WTC11 (cell line): ENCODE results near the gene ARHGAP35. TPM values are rescaled to one million over a fixed set of nuclear protein-coding genes. Genes with fewer than 3 reads are reported as not detected.

Experiments
- ATAC-seq: fragments of 200-7000 bp; cut with Tn5 transposase; 2 replicates; pipeline ENCODE4 v1.10.0; 2021; ENCODE audit warnings: mild to moderate bottlenecking, moderate library complexity
- Bru-seq: library from RNA; stranded (reverse); fragments of 400-500 nt; gene quantifications from one replicate; lab custom pipeline; 2021; lab: Mats Ljungman, UMichigan
- CTCF ChIA-PET: fragments of 300-600 bp; sonication (Branson Sonifier 250); formaldehyde crosslinking; loops from one replicate; lab custom pipeline; 2021; ENCODE audit warnings: antibody characterized with exemption; lab: Charles Lee
- POLR2A ChIA-PET: fragments of 350-600 bp; sonication (Branson Sonifier 250); formaldehyde crosslinking; loops from one replicate; lab custom pipeline; 2021; ENCODE audit warnings: antibody characterized with exemption; lab: Charles Lee
- DNase-seq: peaks from one replicate; pipeline ENCODE4 v3.0.0; 2021; ENCODE audit warnings: low spot score
- H3K27ac Mint-ChIP-seq: 2 replicates; pipeline ENCODE4 v1.8.0; 2021; ENCODE audit warnings: mixed read lengths
- H3K27me3 Mint-ChIP-seq: 2 replicates; pipeline ENCODE4 v1.8.0; 2021; ENCODE audit warnings: low read depth, mild to moderate bottlenecking, moderate library complexity, mixed read lengths
- H3K36me3 Mint-ChIP-seq: 2 replicates; pipeline ENCODE4 v1.8.0; 2021; ENCODE audit warnings: mixed read lengths
- H3K4me1 Mint-ChIP-seq: 2 replicates; pipeline ENCODE4 v1.8.0; 2022; ENCODE audit warnings: mixed read lengths
- H3K4me3 Mint-ChIP-seq: 2 replicates; pipeline ENCODE4 v1.8.0; 2021; ENCODE audit warnings: mild to moderate bottlenecking, moderate library complexity, mixed read lengths
- H3K9me3 Mint-ChIP-seq: 2 replicates; pipeline ENCODE4 v1.8.0; 2021; ENCODE audit warnings: mixed read lengths
- ELF4 ChIP-seq: sonication (generic); formaldehyde crosslinking; IDR thresholded peaks from 2 replicates; pipeline ENCODE4 v1.8.1; 2022; ENCODE audit warnings: low read depth, mild to moderate bottlenecking, moderate library complexity, missing genetic modification reagents
- HMGXB4 ChIP-seq: sonication (generic); formaldehyde crosslinking; IDR thresholded peaks from 2 replicates; pipeline ENCODE4 v1.8.1; 2023; ENCODE audit warnings: mild to moderate bottlenecking, moderate library complexity, missing genetic modification reagents
- JAZF1 ChIP-seq: fragments of 250-450 bp; sonication (Bioruptor Pico); IDR thresholded peaks from 2 replicates; pipeline ENCODE4 v1.9.0; 2021; ENCODE audit warnings: moderate library complexity, mild to moderate bottlenecking, inconsistent platforms
- JUN ChIP-seq: sonication (generic); formaldehyde crosslinking; IDR thresholded peaks from 2 replicates; pipeline ENCODE4 v1.8.0; 2023; ENCODE audit warnings: mild to moderate bottlenecking, missing genetic modification reagents
- NR2C2 ChIP-seq: sonication (generic); formaldehyde crosslinking; IDR thresholded peaks from 2 replicates; pipeline ENCODE4 v1.8.0; 2022; ENCODE audit warnings: mild to moderate bottlenecking, missing genetic modification reagents
- RORB ChIP-seq: fragments of 250-450 bp; sonication (Bioruptor Pico); IDR thresholded peaks from 2 replicates; pipeline ENCODE4 v1.9.0; 2021; ENCODE audit warnings: mild to moderate bottlenecking
- SMAD3 ChIP-seq: sonication (generic); formaldehyde crosslinking; IDR thresholded peaks from 2 replicates; pipeline ENCODE4 v1.8.0; 2022; ENCODE audit warnings: missing genetic modification reagents, mild to moderate bottlenecking, borderline replicate concordance
- TCF7 ChIP-seq: sonication (generic); formaldehyde crosslinking; IDR thresholded peaks from 2 replicates; pipeline ENCODE4 v1.8.0; 2022; ENCODE audit warnings: mild to moderate bottlenecking, low read depth, missing genetic modification reagents, moderate library complexity
- TP53 ChIP-seq: sonication (generic); formaldehyde crosslinking; IDR thresholded peaks from 2 replicates; pipeline ENCODE4 v1.8.1; 2023; ENCODE audit warnings: mild to moderate bottlenecking, missing genetic modification reagents
- ZMAT4 ChIP-seq: fragments of 250-450 bp; sonication (Bioruptor Pico); IDR thresholded peaks from 2 replicates; pipeline ENCODE4 v1.9.0; 2021; ENCODE audit warnings: mild to moderate bottlenecking
- ZNF232 ChIP-seq: sonication (generic); formaldehyde crosslinking; IDR thresholded peaks from 2 replicates; pipeline ENCODE4 v1.8.0; 2022; ENCODE audit warnings: mild to moderate bottlenecking, missing genetic modification reagents
- ZNF263 ChIP-seq: sonication (generic); formaldehyde crosslinking; IDR thresholded peaks from 2 replicates; pipeline ENCODE4 v1.8.1; 2022; ENCODE audit warnings: low read depth, mild to moderate bottlenecking, moderate library complexity, missing genetic modification reagents
- long read RNA-seq, 3 experiments: library from RNA in 1 of 3; library from capped mRNA in 1 of 3; library from polyadenylated mRNA in 1 of 3; unstranded in 2 of 3; stranded (forward) in 1 of 3; transcript quantifications; one replicate each; pipeline ENCODE4 v2.0.0, GENCODE V29; 2021
- total RNA-seq: library from RNA; stranded (reverse); gene quantifications from 3 replicates; pipeline ENCODE4 v1.2.3, GENCODE V29; 2021

The ARHGAP35 gene
- total RNA-seq (47.2 to 56.3 TPM (median 47.3 TPM) in 3 replicates), Bru-seq, nascent RNA (percentile 73 among the genes with signal in this experiment)
- long read RNA-seq, experiment 1, full-length matches to known transcripts = 35 of 135 reads
- long read RNA-seq, experiment 1, partial matches to known transcripts = 56 of 135 reads
- long read RNA-seq, experiment 1, other reads (novel, unspliced or antisense) = 44 of 135 reads
- long read RNA-seq, experiment 2, full-length matches to known transcripts = 14 of 58 reads
- long read RNA-seq, experiment 2, partial matches to known transcripts = 36 of 58 reads
- long read RNA-seq, experiment 2, other reads (novel, unspliced or antisense) = 8 of 58 reads
- long read RNA-seq, experiment 3 = 0 reads

DNA sequence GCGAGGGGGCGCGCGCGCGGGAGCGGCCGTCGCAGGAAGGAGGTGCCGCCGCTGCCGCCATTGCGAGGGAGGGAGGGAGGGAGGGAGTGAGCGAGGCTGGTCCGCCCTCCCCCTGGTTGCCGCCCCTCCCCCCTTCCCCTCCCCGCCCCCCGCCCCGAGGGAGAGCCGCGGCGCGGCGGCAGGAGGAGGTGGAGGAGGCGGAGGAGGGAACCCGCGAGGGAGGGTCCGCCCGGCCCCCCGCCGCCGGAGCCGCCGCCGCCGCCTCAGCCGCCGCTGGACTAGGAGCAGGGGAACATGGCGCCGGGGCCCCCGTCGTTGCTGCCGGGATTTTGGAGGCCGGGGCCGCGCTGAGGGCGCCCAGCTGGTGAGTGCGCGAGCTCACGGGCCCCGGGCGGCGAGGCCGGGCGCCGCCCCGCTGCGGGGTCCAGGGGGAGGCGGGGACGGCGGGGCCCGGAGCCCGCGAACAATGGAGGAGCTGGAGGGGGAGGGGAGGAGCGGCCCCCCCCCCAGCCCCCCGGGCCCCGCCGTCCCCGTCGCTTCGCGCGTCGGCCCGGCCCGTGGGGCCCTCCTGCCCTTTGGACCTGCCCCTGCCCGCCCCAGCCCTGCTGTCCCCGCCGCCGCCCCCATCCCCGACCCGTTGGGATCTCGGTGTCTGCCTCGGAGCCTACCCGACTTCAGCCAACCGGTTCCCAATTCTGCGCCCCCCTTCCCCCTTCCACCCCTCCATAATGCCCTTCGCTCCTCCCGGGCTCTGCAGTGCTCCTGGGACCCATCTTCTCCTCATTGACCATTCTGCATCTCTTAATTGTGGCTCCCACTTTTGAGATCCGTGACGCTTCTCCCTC lies at the start of gene ARHGAP35:
Gene ARHGAP35, plus strand, starts transcription at position 152 of the 845 bp plus-strand sequence. CDS start 57,679 bp downstream, outside the sequence.
- Mint-ChIP-seq H3K27ac (peak within 1 kb of the TSS; percentile 98), H3K4me1 (peaks cover 13% of the 10 kb centered on the region), H3K36me3 (no peaks in the 10 kb centered on the region), H3K9me3 (no peaks in the 10 kb centered on the region), H3K4me3 (peak within 1 kb of the TSS; percentile 74), H3K27me3 (peaks cover under 1% of the 10 kb centered on the region; the same call in 1 of the 2 replicates)
- POLR2A ChIA-PET = interaction anchor here (0.5 to 1.6 kb wide), 6 partner anchors 10 to 1464 kb away, joined by 3 to 5 read pairs (median 4); partner anchors contain the start of genes AP2S1 and SLC1A5
- DNase-seq (peak; percentile 69), ATAC-seq (peak; percentile 4)
- CTCF ChIA-PET = interaction anchor here (0.7 to 3.8 kb wide), 4 partner anchors 21 to 152 kb away, joined by 3 to 22 read pairs (median 4); no protein-coding TSS in a partner anchor
- TF ChIP-seq HMGXB4 (CRISPR knock-in tag) (0 out of 2 replicates have a peak, but pooled peaks have one; percentile 41), TP53 (CRISPR knock-in tag) (0 out of 2 replicates have a peak, but pooled peaks have one; percentile 17), ELF4 (CRISPR knock-in tag) (0 out of 2 replicates have a peak, but pooled peaks have one; percentile 20), ZMAT4 (CRISPR knock-in tag) (no peak)

DNA sequence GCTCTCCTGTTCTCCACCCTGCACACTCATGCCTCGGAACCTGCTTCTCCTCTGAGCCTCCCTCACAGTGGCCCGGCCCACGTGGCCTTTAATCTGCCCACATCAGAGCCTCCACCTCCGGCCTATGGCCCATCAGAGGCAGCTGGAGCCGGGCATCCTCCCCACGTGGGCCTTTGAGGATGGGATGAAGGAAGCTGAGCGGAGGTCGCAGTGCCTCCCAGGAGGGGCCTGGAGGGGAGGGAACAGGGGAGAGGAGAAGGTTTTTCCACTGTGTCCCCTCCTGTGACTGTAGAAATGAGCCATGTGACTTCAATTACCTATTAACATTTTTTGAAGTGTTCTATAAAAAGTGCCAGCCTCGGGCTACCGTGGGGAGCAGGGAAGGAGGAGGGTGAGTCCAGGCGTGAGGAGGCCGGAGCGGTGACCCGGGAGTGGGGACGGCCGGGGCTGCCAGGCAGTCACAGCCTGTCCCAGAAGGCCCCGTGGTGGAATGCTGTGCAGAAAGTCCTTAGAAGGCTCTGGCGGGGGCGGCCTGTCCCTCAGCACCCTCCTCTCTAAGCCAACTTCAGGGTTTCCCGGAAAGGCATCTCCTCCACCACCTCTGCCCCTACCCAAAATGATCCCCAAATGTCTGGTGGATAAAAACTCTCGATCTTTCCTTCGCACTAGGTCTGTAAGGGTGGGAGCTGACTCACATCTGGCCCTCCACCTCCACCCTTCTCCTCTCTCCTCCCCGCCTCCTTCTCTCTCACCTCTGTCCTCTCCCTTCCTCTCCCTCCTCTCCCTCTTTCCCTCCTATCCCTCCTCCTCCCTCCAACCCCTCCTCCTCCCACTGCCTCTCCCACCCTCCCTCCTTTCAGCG lies 47.6 kb upstream of the ARHGAP35 start:
- ATAC-seq = peak; percentile 46
- Mint-ChIP-seq H3K4me1 (peaks cover 10% of the 10 kb centered on the region), H3K36me3 (no peaks in the 10 kb centered on the region), H3K27ac (no peak overlapping the region), H3K4me3 (no peak overlapping the region), H3K9me3 (no peaks in the 10 kb centered on the region), H3K27me3 (no peaks in the 10 kb centered on the region; the same call in 1 of the 2 replicates)
- ChIA-PET CTCF (interaction anchor here (0.7 kb wide), 1 partner anchor 55 kb away, joined by 3 read pairs; no protein-coding TSS in a partner anchor), POLR2A (interaction anchor here (1.0 kb wide), 1 partner anchor 25 kb away, joined by 4 read pairs; the partner anchor contains the start of gene SLC1A5)
- DNase-seq = peak; percentile 21
- TF ChIP-seq ZNF263 (CRISPR knock-in tag) (peak; percentile 48), NR2C2 (CRISPR knock-in tag) (no peak)

DNA sequence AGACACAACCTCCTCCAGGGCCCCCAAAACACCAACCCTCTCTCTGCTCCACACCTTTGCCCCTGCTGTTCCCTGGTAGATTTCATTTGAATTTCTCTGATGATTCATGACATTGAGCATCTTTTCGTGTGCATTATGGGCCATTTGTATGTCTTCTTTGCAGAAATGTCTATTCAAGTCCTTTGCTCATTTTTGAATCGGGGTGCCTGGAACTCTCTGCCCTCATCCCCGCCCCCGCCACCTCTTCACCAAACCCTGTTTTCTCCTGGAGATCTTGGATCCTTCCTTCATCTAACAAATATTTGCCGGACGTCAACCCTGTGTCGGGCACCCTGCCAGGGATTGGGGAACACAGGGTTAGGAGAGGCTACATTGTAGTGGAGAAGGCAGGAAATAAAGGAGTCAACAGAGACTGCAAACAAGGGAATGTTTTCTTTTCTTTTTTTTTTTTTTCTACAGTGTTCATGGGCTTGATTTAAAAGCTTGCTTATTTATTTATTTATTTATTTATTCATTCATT lies 46.9 kb upstream of the ARHGAP35 start:
- CTCF ChIA-PET = no interaction called here
- H3K27ac Mint-ChIP-seq = no peak overlapping the region
- no peaks in the 10 kb centered on the region for H3K36me3 Mint-ChIP-seq
- ATAC-seq = no peak
- H3K4me1 Mint-ChIP-seq = peaks cover 10% of the 10 kb centered on the region
- POLR2A ChIA-PET = interaction anchor here (0.6 kb wide), 1 partner anchor 11 kb away, joined by 3 read pairs; no protein-coding TSS in a partner anchor
- 0 out of 2 replicates have a peak, but pooled peaks cover 4% of the 10 kb centered on the region for H3K9me3 Mint-ChIP-seq
- no peak for TF ChIP-seq TCF7 (CRISPR knock-in tag)
- TF ChIP-seq NR2C2 (CRISPR knock-in tag) = no peak
- no peak for TF ChIP-seq ZNF232 (CRISPR knock-in tag)
- no peak for TF ChIP-seq JUN (CRISPR knock-in tag)
- TF ChIP-seq RORB (CRISPR knock-in tag) = no peak
- TF ChIP-seq JAZF1 (CRISPR knock-in tag) = no peak
- no peak for TF ChIP-seq SMAD3 (CRISPR knock-in tag)
- TF ChIP-seq, all 79 proteins: peak for 0
- DNase-seq = no peak
- Mint-ChIP-seq H3K4me3 (no peak overlapping the region), H3K27me3 (no peaks in the 10 kb centered on the region; the same call in 1 of the 2 replicates)
